Chondrocyte (in vitro differentiated cells): Measurements from ENCODE around the gene CPNE2. TPM values are rescaled to one million over a fixed set of nuclear protein-coding genes. Genes with fewer than 3 reads are reported as not detected.

Experiments used
- DNase-seq: peaks from one replicate; pipeline ENCODE4 v3.0.0; 2021; ENCODE audit warnings: mixed read lengths, low spot score
- H3K27ac Mint-ChIP-seq: one replicate; pipeline ENCODE4 v1.8.0; 2021; ENCODE audit warnings: mild to moderate bottlenecking, moderate library complexity, mixed read lengths; ENCODE audit not compliant: unreplicated experiment
- H3K27me3 Mint-ChIP-seq: 2 replicates; pipeline ENCODE4 v1.8.0; 2021; ENCODE audit warnings: low read depth, mixed read lengths
- H3K36me3 Mint-ChIP-seq: 2 replicates; pipeline ENCODE4 v1.8.0; 2021; ENCODE audit warnings: low read depth, mixed read lengths
- H3K4me1 Mint-ChIP-seq: 2 replicates; pipeline ENCODE4 v1.8.0; 2021; ENCODE audit warnings: low read depth, mild to moderate bottlenecking, mixed read lengths
- H3K4me3 Mint-ChIP-seq: one replicate; pipeline ENCODE4 v1.8.0; 2021; ENCODE audit warnings: mild to moderate bottlenecking, moderate library complexity, mixed read lengths; ENCODE audit not compliant: unreplicated experiment
- H3K9me3 Mint-ChIP-seq: 2 replicates; pipeline ENCODE4 v1.8.0; 2021; ENCODE audit warnings: low read depth, mixed read lengths
- CTCF ChIP-seq: fragments of 200-600 bp; sonication (generic); IDR thresholded peaks from 2 replicates; pipeline ENCODE4 v1.5.0; 2021; ENCODE audit warnings: antibody characterized with exemption, mild to moderate bottlenecking, moderate library complexity
- total RNA-seq: library from RNA; stranded (reverse); gene quantifications from 3 replicates; pipeline ENCODE4 v1.2.1, GENCODE V29; 2021

The CPNE2 gene
- total RNA-seq, 1 donor from 2014 or later = 21.8 TPM

DNA sequence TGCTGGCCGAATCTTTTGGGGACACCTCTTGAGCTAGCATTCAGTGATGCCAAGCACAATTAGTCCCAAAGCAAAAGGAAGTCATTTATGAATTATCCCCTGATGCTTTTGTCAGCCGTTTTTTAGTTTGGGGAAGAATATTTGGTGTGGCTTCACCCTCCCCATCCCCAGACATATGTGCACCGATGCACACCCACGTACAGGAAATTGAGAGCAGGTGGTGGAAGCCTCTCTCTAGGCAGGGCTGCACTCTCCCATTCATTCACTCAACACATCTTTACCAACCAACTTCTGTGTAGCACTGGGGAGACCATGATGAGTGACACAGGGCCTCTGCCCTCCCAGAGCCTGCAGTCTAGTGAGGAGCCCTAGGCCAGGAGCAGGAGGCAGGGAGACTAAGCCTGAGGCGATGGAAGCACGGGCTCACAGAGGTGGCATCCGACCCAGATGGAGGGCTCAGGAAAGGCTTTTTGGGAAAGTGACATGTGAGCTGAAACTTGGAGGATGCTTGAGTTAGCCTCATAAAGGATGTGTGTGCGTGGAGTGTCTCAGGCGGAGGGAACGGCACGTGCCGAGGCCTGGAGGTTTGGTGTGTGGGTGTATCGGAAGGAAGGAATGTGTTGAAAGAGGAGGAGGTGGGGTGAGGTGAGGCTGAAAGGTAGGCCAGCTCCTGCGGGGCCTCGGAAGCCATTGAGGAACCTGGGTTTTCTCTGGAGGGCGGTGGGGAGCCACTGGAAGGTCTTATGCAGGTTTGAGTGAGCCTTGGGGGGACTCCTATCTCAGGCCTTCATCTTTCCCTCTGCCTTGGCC is 49.6 kb downstream of the CPNE2 start:
- Mint-ChIP-seq H3K4me3 (no peak overlapping the region), H3K9me3 (no peaks in the 10 kb centered on the region), H3K36me3 (peaks cover 1% of the 10 kb centered on the region), H3K27me3 (no peaks in the 10 kb centered on the region), H3K4me1 (peaks cover 16% of the 10 kb centered on the region), H3K27ac (no peak overlapping the region)
- no peak for DNase-seq
- TF ChIP-seq CTCF = no peak

DNA sequence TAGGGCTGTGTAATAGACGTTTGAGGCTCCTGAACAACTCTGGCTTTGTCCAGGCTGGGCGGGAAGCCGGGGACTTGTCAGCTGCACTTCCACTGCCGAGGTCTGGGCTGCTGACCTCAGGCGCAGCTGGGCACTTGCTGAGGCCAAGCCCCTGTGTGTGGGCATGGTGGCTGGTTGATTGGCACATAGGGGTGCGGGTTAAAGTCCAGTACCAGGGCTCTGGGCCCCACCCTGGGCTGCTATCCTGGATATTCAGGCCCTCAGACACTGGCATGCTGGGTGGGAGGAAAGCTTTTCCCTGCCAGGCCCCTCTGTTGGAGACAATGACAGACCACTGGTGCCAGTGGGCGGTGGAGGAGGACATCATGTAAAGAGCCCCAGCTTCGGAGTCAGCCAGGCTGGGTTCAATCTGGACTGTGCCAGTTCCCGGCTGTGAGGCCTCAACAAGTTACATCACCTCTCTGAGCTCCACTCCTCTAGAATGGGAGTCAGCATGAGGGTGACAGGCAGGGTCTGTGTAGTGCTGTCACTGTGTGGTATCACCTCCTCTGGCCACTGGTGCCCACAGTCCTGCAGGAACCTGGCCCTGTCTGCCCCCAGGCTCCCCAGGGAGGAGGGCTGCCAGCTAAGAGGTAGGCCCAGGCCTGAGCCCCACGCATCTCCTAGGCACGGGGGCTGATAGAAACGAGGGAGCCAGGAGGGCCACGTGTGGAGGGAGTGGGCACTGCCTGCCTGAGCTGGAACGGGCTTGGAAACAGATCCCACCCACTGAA is 51.0 kb downstream of the CPNE2 start:
- H3K4me1 Mint-ChIP-seq = peaks cover 24% of the 10 kb centered on the region
- DNase-seq = no peak
- H3K4me3 Mint-ChIP-seq = no peak overlapping the region
- H3K36me3 Mint-ChIP-seq = peaks cover 1% of the 10 kb centered on the region
- no peaks in the 10 kb centered on the region for H3K9me3 Mint-ChIP-seq
- no peak for TF ChIP-seq CTCF
- no peaks in the 10 kb centered on the region for H3K27me3 Mint-ChIP-seq
- H3K27ac Mint-ChIP-seq = no peak overlapping the region

GRCh38 chr16:57144027-57144426 is 51.6 kb downstream of the CPNE2 start:
- Mint-ChIP-seq H3K27me3 (no peaks in the 10 kb centered on the region), H3K27ac (no peak overlapping the region), H3K9me3 (no peaks in the 10 kb centered on the region), H3K4me1 (peaks cover 24% of the 10 kb centered on the region), H3K4me3 (no peak overlapping the region), H3K36me3 (peaks cover 1% of the 10 kb centered on the region)
- no peak for TF ChIP-seq CTCF
- no peak for DNase-seq

DNA sequence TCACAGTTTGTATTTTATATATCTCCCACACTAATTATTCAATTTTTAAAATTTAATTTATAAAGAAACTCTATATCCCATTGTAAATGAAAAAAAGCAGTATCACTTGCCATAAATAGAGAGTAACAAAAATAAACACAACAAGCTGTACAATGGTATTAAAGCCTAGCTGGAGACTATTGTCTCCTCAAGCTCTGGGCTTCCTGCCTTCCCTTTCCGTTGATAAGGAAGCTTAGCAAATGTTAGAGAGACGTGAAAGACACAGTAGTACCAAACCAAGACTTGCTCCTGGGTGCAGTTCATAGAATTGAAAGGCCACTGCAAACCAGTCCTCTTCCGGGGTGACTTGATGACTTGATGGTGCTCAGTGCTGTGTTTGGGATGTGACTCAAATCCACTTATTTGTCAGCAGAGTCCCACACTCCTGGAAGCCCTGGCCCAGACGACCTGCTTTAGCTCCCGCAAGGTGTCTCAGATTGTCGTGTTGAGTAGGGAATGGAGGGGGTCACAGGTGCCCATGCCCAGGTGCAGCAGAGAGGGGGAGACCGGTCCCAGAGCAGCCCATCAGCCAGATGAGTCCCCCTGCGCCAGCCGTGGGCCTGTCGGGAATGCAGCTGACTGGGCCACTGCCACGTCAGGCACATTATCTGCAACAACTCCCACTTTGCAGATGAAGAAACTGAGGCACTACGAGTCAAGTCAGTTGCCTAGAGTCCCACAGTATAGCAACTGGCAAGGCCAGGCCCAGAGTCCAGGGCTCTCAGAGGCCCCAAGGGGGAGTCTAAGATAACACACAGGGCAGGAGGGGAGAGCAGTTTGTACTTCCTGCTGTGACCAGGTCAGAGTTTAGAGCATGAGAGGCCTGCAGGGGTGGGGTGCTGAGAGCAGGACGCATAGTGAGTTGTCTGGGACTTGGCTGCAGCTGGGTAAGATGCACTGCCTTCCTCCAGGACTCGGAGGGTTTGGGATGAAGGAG is 53.0 kb downstream of the CPNE2 start:
- Mint-ChIP-seq H3K4me1 (peaks cover 13% of the 10 kb centered on the region), H3K27ac (no peak overlapping the region), H3K9me3 (no peaks in the 10 kb centered on the region)

More for the DNA sequence above, 53.0 kb downstream of the CPNE2 start:
- TF ChIP-seq CTCF = no peak
- Mint-ChIP-seq H3K27me3 (no peaks in the 10 kb centered on the region), H3K4me3 (no peak overlapping the region), H3K36me3 (peaks cover 1% of the 10 kb centered on the region)
- DNase-seq = no peak
